HepG2 (cell line): ENCODE measurements around the gene TMEM231. TPM values are rescaled to one million over a fixed set of nuclear protein-coding genes. Genes with fewer than 3 reads are reported as not detected.

Source experiments
- CCDC6 ChIP-seq: sonication (generic); formaldehyde crosslinking; IDR thresholded peaks from 2 replicates; pipeline ENCODE4 v1.8.1; 2022; ENCODE audit warnings: mild to moderate bottlenecking, missing genetic modification reagents, moderate library complexity
- HNF1A ChIP-seq, 2 experiments: sonication (generic) in 1 of 2; formaldehyde crosslinking in 1 of 2; IDR thresholded peaks; 2 replicates each; pipeline versions ENCODE4 v1.4.0 to v1.6.1; 2016 to 2020; ENCODE audit warnings: borderline replicate concordance in 1 of 2, low read depth in 1 of 2, mild to moderate bottlenecking in 1 of 2, missing genetic modification reagents in 1 of 2
- NRL ChIP-seq: sonication (generic); formaldehyde crosslinking; IDR thresholded peaks from 2 replicates; pipeline ENCODE4 v1.5.0; 2020; ENCODE audit warnings: missing genetic modification reagents, mild to moderate bottlenecking, moderate library complexity, borderline replicate concordance
- RFX3 ChIP-seq: IDR thresholded peaks from 2 replicates; pipeline ENCODE4 v1.6.1; 2016; ENCODE audit warnings: missing biosample characterization, missing genetic modification reagents
- SNAPC4 ChIP-seq: sonication (generic); formaldehyde crosslinking; IDR thresholded peaks from 2 replicates; pipeline ENCODE4 v1.4.0; 2020; ENCODE audit warnings: mild to moderate bottlenecking, missing genetic modification reagents
- ZNF383 ChIP-seq: sonication (generic); formaldehyde crosslinking; IDR thresholded peaks from 2 replicates; pipeline ENCODE4 v1.4.0; 2020; ENCODE audit warnings: missing genetic modification reagents, mild to moderate bottlenecking, borderline replicate concordance
- ZNF441 ChIP-seq: sonication (generic); formaldehyde crosslinking; IDR thresholded peaks from 2 replicates; pipeline ENCODE4 v1.7.0; 2021; ENCODE audit warnings: missing genetic modification reagents, borderline replicate concordance
- polyA plus RNA-seq, 8 experiments: library from polyadenylated mRNA; depleted of rRNA in 3 of 8; stranded (reverse) in 7 of 8; unstranded in 1 of 8; fragments of >200 nt; fragmentation: Illumina TruSeq in 4 of 8; extraction: Trizol in 4 of 8; gene quantifications; 2 replicates each; pipeline versions ENCODE4 v1.2.1 to v1.2.3, GENCODE V29; 2011 to 2016; ENCODE audit warnings: low read depth in 4 of 8, missing spikeins in 1 of 8, mixed read lengths in 1 of 8; ENCODE audit not compliant: insufficient read depth in 1 of 8
- total RNA-seq, 5 experiments: library from RNA; depleted of rRNA; stranded (reverse); fragments of >200 nt; fragmentation: Illumina TruSeq; extraction: Trizol; gene quantifications; 2 replicates each; pipeline ENCODE4 v1.2.3, GENCODE V29; 2016; ENCODE audit warnings: low read depth in 1 of 5
- TF ChIP-seq, protein P1 (sequence below): sonication (generic); formaldehyde crosslinking; IDR thresholded peaks from 2 replicates; pipeline ENCODE4 v1.4.0; 2020; ENCODE audit warnings: missing genetic modification reagents
- TF ChIP-seq, protein P2 (sequence below), 2 experiments: IDR thresholded peaks; 2 replicates each; pipeline ENCODE4 v1.6.1; 2011 to 2012; ENCODE audit warnings: low read length in 2 of 2, borderline replicate concordance in 1 of 2, low read depth in 1 of 2, mild to moderate bottlenecking in 1 of 2, moderate library complexity in 1 of 2
- TF ChIP-seq, protein P3 (sequence below): sonication (generic); formaldehyde crosslinking; IDR thresholded peaks from 2 replicates; pipeline ENCODE4 v1.5.0; 2020; ENCODE audit warnings: mild to moderate bottlenecking, missing genetic modification reagents

TMEM231 gene
- total and polyA plus RNA-seq, 2 of the 13 experiments (the other 11 are each of a cell fraction or from before 2014, with no cell fraction given): 3.5 to 7.4 TPM

DNA sequence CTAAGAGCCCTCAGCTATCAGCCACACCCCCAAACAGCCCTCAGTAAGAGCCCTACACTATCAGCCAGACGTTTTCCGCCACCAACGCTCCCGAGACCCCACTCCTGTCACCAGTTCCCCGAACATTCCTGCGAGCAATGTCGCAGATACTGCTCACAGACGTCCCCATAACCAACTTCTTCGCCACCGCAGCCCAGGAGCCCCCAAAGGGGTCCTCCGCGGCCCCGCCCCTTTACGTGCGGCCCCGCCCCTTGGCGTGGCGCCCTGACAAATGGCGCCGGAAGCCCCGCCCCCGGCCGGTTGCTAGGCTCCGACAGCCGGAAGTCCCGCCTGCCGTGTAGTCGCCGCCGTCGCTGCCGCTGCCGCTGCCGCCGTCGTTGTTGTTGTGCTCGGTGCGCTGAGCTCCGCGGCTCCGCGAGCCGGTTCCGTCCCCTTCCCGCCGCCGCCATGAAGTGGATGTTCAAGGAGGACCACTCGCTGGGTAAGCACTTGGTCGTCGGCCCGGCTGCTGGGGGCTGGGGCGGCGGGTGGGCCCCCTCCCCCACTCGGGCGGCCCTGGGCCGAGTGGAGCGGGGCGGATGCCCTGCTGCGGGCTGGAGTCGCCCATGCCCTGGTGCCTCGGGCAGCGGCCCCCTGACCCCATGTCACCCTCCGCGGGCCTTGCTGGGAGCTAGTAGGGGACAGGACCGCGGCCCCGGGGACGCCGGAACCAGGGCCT lies 10.1 kb upstream of the TMEM231 start, which contains the start of gene GABARAPL2 (continued):
- TF ChIP-seq HNF1A (IDR thresholded peaks at IDR 0.05; ENCODE audit: low read depth) (no peak), HNF1A (CRISPR knock-in tag; IDR thresholded peaks at IDR 0.05; ENCODE audit: borderline replicate concordance) (no peak; the same call in 1 of the 2 replicates), RFX3 (CRISPR knock-in tag) (peak; percentile 79), NRL (0 out of 2 replicates have a peak, but pooled peaks have one; percentile 43), SNAPC4 (CRISPR knock-in tag) (no peak), CCDC6 (CRISPR knock-in tag) (no peak), ZNF383 (no peak), ZNF441 (CRISPR knock-in tag) (no peak; the same call in 1 of the 2 replicates)
- TF ChIP-seq, protein P1, sequence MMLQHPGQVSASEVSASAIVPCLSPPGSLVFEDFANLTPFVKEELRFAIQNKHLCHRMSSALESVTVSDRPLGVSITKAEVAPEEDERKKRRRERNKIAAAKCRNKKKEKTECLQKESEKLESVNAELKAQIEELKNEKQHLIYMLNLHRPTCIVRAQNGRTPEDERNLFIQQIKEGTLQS (CRISPR knock-in tag): peak; percentile 19; the same call in 1 of the 2 replicates
- TF ChIP-seq, protein P2, sequence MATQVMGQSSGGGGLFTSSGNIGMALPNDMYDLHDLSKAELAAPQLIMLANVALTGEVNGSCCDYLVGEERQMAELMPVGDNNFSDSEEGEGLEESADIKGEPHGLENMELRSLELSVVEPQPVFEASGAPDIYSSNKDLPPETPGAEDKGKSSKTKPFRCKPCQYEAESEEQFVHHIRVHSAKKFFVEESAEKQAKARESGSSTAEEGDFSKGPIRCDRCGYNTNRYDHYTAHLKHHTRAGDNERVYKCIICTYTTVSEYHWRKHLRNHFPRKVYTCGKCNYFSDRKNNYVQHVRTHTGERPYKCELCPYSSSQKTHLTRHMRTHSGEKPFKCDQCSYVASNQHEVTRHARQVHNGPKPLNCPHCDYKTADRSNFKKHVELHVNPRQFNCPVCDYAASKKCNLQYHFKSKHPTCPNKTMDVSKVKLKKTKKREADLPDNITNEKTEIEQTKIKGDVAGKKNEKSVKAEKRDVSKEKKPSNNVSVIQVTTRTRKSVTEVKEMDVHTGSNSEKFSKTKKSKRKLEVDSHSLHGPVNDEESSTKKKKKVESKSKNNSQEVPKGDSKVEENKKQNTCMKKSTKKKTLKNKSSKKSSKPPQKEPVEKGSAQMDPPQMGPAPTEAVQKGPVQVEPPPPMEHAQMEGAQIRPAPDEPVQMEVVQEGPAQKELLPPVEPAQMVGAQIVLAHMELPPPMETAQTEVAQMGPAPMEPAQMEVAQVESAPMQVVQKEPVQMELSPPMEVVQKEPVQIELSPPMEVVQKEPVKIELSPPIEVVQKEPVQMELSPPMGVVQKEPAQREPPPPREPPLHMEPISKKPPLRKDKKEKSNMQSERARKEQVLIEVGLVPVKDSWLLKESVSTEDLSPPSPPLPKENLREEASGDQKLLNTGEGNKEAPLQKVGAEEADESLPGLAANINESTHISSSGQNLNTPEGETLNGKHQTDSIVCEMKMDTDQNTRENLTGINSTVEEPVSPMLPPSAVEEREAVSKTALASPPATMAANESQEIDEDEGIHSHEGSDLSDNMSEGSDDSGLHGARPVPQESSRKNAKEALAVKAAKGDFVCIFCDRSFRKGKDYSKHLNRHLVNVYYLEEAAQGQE (IDR thresholded peaks at IDR 0.05; ENCODE audit: borderline replicate concordance in 1 of 2, low read depth in 1 of 2, low read length in 2 of 2): no peak; a peak in 1 of 4 replicates
- TF ChIP-seq, protein P3, sequence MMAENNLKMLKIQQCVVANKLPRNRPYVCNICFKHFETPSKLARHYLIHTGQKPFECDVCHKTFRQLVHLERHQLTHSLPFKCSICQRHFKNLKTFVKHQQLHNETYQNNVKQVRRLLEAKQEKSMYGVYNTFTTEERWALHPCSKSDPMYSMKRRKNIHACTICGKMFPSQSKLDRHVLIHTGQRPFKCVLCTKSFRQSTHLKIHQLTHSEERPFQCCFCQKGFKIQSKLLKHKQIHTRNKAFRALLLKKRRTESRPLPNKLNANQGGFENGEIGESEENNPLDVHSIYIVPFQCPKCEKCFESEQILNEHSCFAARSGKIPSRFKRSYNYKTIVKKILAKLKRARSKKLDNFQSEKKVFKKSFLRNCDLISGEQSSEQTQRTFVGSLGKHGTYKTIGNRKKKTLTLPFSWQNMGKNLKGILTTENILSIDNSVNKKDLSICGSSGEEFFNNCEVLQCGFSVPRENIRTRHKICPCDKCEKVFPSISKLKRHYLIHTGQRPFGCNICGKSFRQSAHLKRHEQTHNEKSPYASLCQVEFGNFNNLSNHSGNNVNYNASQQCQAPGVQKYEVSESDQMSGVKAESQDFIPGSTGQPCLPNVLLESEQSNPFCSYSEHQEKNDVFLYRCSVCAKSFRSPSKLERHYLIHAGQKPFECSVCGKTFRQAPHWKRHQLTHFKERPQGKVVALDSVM (CRISPR knock-in tag): peak; percentile 35; the same call in 1 of the 2 replicates
